Stimulated activated CD8-positive, alpha-beta memory T cell treated with anti-CD3 and anti-CD28 coated beads, Interleukin-2, amount 100 ng/mL, for 1 hour (primary cell): ENCODE data around the gene MED13.
"Not testable (repeated sequence)": the region's sequence is repeated elsewhere in the genome, so short reads cannot be mapped to it uniquely, and the experiment has no call there.

Experiments
- DNase-seq, 2 donors: peaks; one replicate each; pipeline ENCODE4 v3.0.0-alpha.2; 2020; ENCODE audit warnings: low read depth in 2 of 2

Gene MED13

DNA sequence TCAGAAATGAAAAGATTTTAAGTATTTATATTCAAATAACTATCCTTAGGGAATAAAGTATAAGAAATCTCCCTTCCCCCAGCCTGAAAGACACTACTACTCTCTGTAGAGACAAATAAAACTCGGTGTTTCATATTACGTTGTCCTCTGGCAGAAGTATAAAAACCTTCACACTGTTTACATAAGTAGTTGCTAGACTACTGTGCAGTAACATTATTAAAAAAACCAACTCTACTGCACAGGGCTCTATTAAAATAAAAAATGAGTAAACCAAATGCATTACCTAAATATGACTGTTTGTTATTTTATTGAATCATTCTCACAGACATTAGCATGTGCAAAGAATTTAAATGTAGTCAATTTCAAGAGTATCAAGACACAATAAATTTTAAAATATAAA is 67.4 kb downstream of the MED13 start:
- DNase-seq = no peak

DNA sequence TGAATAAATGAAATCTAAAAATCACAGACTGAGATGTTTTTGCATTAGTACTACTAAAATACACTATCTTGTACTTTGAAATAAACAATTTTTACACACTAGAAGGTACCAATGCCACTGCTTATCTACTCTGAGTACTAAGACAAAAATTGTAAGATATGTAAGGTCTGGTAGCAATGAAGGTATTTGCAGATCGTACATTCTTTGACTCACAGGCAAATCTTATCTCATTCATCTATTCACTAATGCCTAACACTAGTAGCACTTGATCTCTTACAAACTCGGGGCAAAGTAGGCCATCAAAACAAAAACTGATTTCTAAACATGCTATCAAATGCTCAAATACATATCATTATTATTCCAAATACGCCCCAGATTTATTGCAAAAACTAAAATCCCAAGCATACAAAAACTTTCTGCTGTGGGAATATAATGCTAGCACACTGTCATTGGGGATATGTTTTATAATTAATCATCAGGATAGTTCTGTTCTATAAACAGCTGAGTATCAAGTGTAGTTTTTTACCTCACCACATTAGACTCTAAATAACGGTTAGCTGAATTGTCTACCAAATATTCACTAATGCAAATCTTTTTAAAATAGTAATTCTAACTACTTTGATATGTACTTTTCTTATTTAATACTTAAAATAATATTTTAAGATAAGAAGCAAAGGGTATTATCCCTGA is 68.0 kb downstream of the MED13 start:
- no peak for DNase-seq

- DNase-seq = no peak
Observed at GRCh38 chr17:61989509-61989908, 75.6 kb downstream of the MED13 start.

DNA sequence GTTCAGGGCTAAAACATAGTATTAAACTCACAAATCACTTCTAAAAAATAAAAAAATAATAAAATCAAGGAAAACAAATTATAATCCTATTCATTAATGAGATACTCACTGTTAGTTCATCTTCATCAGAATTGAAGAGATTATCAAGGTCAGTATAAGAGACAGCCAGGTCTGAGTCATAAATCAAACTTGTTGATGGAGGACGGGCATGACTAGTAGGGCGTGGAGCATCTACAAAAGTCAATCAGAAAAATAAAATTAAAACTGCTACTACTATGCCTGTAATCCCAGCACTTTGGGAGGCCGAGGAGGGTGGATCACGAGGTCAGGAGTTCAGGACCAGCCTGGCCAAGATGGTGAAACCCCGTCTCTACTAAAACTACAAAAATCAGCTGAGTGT is 78.2 kb downstream of the MED13 start:
- no peak for DNase-seq

- DNase-seq = no peak
Observed at GRCh38 chr17:61984821-61985220, 80.3 kb downstream of the MED13 start.

GRCh38 chr17:61981323-61981722 is 83.8 kb downstream of the MED13 start:
- no peak for DNase-seq

DNA sequence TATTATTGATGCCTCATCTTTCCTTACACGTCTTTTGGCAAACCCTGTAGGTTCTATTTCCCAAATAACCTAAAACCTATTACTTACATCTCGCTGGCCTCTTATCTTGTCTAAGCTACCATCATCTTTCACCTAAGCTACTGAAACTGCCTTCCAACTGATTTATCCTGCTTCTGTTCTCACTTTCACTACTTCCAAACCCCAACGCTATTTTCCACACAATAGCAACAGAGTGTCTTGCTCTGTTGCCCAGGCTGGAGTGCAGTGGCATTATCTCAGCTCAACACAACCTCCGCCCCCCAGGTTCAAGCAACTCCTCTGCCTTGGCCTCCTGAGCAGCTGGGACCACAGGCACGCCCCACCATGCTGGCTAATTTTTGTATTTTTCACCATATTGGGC is 84.5 kb downstream of the MED13 start:
- no peak for DNase-seq

DNA sequence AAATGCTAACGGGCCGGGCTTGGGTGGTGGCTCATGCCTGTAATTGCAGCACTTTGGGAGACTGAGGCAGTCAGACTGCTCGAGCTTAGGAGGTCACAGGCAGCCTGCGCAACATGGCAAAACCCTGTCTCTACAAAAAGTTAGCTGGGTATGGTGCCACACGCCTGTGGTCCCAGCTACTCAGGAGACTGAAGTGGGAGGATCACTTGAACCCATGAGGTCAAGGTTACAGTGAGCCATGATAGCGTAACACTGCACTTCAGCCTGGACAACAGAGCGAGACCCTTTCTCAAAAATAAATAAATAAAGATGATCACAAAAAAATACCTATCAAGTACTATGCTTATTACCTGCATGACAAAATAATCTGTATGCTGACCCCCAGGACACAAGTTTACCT is 91.0 kb downstream of the MED13 start:
- DNase-seq = no peak

- DNase-seq = no peak
Observed at GRCh38 chr17:61972311-61972710, 92.8 kb downstream of the MED13 start.

DNA sequence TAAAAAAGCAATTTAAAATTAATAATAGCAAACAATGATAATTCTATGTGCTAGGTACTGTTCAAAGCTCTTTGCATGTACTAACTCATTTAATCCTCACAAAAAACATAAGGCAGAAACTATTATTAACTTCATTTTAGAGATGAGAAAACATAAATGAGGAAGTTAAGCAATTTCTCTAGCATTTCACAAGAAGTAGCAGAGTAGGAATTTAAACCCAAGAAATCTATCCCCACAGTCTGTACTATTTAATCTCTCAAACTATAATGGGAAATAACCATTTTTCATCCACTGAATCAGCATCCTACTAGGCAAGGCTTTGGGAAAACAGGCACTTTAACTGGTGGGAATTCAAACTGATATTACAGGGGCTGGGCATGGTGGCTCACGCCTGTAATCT is 95.0 kb downstream of the MED13 start:
- no peak for DNase-seq

DNA sequence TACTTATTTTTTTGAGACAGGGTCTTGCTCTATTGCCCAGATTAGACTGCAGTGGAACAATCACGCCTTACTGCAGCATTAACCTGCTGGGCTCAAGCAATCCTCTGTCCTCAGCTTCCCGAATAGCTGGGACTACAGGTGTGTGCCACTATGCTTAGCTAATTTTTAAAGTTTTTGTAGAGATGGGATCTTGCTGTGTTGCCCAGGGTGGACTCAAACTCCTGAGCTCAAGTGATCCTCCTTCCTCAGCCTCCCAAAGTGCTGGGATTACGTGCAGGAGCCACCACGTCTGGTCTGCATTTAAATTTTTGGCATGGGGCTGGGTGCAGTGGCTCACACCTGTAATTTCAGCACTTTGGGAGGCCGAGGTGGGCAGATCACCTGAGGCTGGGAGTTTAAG is 96.3 kb downstream of the MED13 start:
- no peak for DNase-seq

GRCh38 chr17:61967729-61968128 is 97.3 kb downstream of the MED13 start:
- no peak for DNase-seq

DNA sequence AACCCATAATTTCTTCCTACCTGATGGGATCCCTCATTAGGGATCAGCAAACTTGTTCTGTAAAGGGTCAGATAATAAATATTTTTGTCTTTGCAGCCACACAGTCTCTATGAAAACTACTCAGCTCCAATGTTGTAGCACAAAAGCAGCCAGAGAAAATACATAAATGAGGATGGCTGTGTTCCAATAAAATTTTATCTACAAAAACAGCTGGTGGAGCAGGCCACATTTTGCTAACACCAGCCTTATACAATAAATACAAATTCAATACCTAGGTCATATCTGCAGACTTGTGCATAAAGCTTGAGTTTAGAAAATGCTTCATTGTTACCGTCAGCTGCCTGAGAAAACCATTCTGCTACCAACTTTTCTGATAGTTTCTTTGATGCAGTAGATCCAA is 98.9 kb downstream of the MED13 start:
- DNase-seq = no peak

DNA sequence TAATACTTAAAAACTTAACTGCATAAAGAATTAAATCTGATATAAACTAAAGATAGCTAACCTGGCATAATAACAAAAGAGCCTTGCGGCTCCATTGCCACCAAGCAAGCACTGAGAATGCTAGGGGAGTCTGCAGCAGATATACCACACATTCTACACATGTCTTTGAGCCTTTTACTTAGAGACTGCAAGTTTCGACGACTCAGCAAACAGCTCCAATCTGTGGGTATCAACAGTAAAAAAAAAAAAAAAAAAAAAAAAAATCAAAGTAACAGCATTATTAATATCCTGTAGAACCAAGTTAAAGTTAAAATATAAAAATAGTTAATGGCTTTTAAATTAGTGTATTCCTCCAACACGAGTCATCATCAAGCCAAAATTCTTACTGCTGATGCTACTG is 109.5 kb downstream of the MED13 start:
- DNase-seq = no peak

DNA sequence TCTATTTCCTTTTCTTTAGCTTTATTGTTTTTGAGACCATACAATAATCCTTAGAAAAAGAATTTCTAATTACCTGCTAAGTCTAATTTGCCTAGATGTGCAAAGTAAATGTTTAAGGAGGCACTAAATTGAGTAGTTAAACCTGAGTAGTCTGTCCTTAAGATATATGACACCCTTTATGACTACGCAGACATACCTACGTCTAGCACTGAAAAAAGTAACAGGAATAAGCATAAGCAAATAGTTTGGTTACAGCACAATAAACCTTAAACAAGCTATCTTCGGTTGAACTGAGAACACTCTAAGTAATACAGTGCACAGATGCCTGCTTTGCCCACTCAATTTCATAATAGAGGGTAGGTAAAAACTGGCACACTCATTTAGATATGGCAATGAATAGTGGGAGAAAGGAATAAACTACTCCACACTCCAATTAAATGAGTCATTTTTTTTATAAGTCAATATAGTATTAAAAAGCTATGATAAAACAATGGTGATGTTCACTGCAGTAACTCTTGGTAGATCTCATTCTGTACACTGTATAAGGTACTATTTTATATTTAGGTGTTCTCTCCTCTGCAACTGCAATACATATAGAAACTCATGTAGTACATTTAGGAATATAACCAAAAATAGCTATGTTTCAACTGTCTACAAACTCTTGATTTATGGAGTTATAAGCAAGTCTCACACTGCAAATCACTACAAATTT is 117.6 kb downstream of the MED13 start:
- no peak for DNase-seq

GRCh38 chr17:61946359-61946758 is 118.7 kb downstream of the MED13 start:
- DNase-seq = no peak

DNA sequence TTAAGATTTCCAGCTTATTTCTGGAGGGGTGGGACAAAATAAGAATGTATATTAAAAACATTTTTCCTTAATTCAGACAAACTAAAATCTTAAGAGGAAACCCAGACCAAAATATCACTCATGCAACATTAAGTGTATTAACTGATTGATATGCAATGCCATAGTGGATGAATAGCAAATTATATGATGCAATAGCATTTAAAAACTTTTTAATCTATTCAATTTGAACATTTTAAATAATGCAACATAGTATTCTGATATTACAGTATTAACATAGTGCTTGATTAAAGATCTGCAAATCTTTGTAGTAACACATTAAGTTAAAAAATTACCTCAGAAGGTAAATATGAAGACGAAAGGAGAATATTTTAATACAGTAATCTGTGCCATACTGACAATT is 122.0 kb downstream of the MED13 start:
- no peak for DNase-seq

DNA sequence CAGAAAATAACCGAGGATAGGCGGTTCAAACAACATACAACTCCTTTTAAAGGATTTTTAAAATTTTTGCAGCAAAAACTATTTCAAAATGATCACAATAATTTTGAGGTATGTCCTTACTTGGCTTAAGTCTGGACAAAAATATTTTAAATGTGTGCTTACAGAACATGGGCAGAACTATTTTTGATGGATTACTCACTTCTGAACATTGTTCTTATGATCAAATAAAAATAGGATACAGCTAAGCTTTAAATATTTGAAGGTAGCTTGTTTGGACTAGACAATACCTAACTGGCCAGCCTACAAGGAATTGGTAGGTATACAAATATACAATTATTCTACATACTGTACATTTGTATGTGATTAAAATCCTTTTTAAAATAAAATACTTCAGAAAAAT is 123.0 kb downstream of the MED13 start:
- DNase-seq = no peak

GRCh38 chr17:61928101-61928436 is 137.0 kb downstream of the MED13 start:
- no peak for DNase-seq

- DNase-seq = peak; percentile 88 to 90
Observed at GRCh38 chr17:61927208-61928100, 137.6 kb downstream of the MED13 start, which contains the start of gene INTS2. Gene INTS2, minus strand, starts transcription at chr17:61927982. Its CDS starts 1,338 bp downstream, at chr17:61926644.

- no peak for DNase-seq
Observed at GRCh38 chr17:61926826-61927207, 138.3 kb downstream of the MED13 start.

DNA sequence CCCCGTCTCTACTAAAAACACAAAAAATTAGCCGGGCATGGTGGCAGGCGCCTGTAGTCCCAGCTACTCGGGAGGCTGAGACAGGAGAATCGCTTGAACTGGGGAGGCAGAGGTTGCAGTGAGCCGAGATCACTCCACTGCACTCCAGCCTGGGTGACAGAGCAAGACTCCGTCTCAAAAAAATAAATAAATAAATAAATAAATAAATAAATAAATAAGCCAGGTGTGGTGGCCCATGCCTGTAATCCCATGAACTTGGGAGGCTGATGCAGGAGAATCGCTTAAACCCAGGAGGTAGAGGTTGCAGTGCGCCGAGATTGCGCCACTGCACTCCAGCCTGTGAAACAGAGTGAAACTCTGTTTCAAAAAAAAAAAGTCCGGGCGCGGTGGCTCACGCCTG is 149.9 kb downstream of the MED13 start:
- not testable (repeated sequence) for DNase-seq
